ENCODE results near the gene TMEM248.

DNA sequence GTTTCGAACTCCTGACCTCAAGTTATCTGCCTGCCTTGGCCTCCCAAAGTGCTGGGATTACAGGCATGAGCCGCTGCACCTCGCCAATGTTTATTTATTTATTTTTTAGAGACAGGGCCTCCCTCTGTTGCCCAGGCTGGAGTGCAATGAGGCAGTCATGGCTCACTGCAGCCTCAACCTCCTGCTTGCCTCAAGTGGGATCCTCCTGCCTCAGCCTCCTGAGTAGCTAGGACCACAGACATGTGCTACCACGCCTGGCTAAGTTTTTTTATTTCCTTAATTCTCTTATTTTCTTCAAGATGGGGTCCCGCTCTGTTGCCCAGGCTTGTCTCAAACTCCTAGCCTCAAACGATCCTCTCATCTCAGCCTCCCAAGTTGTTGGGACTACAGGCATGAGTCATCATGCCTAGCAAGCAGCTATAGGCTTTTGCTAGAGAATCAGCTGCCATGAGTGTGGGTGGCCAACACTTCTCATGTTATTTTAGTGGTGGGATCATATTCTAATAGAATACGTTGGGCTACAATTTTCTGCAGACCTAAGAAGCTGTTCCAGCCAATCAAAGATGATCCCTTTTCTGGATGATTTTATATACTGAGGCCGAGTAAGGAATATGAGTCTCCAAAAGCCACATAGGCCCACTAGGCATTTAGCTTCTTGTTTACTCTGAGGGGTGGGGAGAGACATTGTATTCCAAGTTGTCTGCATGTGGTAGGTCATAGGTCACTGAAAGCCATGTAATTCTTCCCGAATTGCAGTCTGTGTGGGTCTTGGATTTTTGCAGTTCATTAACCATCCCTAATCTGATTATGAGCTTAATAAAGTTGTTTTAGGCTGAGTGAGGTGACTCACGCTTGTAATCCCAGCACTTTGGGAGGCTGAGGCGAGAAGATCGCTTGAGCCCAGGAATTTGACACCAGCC lies 7.6 kb upstream of the TMEM248 start:
- TF ChIP-seq, protein P1, sequence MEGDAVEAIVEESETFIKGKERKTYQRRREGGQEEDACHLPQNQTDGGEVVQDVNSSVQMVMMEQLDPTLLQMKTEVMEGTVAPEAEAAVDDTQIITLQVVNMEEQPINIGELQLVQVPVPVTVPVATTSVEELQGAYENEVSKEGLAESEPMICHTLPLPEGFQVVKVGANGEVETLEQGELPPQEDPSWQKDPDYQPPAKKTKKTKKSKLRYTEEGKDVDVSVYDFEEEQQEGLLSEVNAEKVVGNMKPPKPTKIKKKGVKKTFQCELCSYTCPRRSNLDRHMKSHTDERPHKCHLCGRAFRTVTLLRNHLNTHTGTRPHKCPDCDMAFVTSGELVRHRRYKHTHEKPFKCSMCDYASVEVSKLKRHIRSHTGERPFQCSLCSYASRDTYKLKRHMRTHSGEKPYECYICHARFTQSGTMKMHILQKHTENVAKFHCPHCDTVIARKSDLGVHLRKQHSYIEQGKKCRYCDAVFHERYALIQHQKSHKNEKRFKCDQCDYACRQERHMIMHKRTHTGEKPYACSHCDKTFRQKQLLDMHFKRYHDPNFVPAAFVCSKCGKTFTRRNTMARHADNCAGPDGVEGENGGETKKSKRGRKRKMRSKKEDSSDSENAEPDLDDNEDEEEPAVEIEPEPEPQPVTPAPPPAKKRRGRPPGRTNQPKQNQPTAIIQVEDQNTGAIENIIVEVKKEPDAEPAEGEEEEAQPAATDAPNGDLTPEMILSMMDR (IDR thresholded peaks at IDR 0.05 in 8 of 11, conservative IDR thresholded peaks at IDR 0.05 in 3 of 11): no peak
- TF ChIP-seq POLR2A (IDR thresholded peaks at IDR 0.05) (no peak), POLR2AphosphoS5 (IDR thresholded peaks at IDR 0.05) (no peak)

All from spleen (tissue), 7 donors.